Rectal smooth muscle tissue (tissue), 1 donor: Measurements from ENCODE around the gene SECISBP2L.

Experiments used
- H3K27ac ChIP-seq: one replicate; pipeline ENCODE4 v1.7.0; 2013; ENCODE audit warnings: low read depth, low read length, inconsistent platforms
- H3K27me3 ChIP-seq: one replicate; pipeline ENCODE4 v1.7.0; 2013; ENCODE audit warnings: low read length; ENCODE audit not compliant: control insufficient read depth, insufficient read depth
- H3K36me3 ChIP-seq: one replicate; pipeline ENCODE4 v1.7.0; 2013; ENCODE audit warnings: low read length; ENCODE audit not compliant: control insufficient read depth, insufficient read depth
- H3K4me1 ChIP-seq: one replicate; pipeline ENCODE4 v1.7.0; 2013; ENCODE audit warnings: low read length; ENCODE audit not compliant: control insufficient read depth, insufficient read depth
- H3K4me3 ChIP-seq: one replicate; pipeline ENCODE4 v1.7.0; 2013; ENCODE audit warnings: low read length
- H3K9ac ChIP-seq: one replicate; pipeline ENCODE4 v1.7.0; 2013; ENCODE audit warnings: low read length

Gene SECISBP2L

GRCh38 chr15:49044766-49045606 lies 1.3 kb downstream of the SECISBP2L start:
- Histone ChIP-seq H3K4me1 (peaks cover 3% of the 10 kb centered on the region), H3K9ac (no peak overlapping the region), H3K4me3 (peak overlapping the region; percentile 87), H3K27ac (no peak overlapping the region), H3K36me3 (no peaks in the 10 kb centered on the region), H3K27me3 (no peaks in the 10 kb centered on the region)

DNA sequence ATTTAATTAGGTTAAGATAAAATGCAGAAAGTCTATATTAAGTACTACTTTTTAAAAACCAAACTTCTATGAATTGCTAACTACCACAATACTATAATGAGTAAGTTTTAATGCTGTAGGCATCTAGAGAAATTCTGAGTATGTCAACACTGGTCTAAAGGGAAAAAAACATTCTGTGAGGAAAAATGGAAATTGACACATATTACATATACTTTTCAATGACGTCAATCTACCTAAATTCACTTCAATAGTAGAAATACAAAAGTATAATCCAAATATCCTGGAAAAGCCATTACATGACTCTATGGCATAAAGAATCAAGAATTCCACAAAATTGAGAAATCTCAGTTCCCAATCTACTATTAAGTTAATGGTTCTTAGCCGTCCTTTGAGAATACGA lies 2.2 kb downstream of the SECISBP2L start:
- H3K9ac ChIP-seq = no peak overlapping the region
- H3K4me1 ChIP-seq = peaks cover 3% of the 10 kb centered on the region
- H3K4me3 ChIP-seq = no peak overlapping the region
- H3K27me3 ChIP-seq = no peaks in the 10 kb centered on the region
- H3K27ac ChIP-seq = no peak overlapping the region
- no peaks in the 10 kb centered on the region for H3K36me3 ChIP-seq

DNA sequence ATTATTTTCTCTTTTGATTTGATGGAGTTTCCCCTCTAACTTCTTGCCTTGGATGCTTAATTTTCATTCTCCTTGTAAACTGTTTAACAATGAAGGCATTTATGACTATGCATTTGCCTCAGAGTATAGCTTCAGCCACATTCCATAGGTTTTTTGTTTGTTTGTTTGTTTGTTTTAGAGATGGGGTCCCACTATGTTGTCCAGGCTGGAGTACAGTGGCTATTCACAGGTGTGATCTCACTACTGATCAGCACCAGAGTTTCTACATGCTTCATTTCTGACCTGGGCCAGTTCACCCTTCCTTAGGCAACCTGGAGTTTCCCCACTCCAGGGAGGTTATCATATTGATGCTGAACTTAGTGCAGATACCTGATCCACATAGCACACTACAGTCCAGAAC lies 4.1 kb downstream of the SECISBP2L start:
- H3K4me3 ChIP-seq = no peak overlapping the region
- H3K27ac ChIP-seq = no peak overlapping the region
- H3K4me1 ChIP-seq = peaks cover 6% of the 10 kb centered on the region
- no peaks in the 10 kb centered on the region for H3K36me3 ChIP-seq
- H3K27me3 ChIP-seq = no peaks in the 10 kb centered on the region
- H3K9ac ChIP-seq = no peak overlapping the region

GRCh38 chr15:49041426-49041825 lies 4.8 kb downstream of the SECISBP2L start:
- Histone ChIP-seq H3K27me3 (no peaks in the 10 kb centered on the region), H3K9ac (no peak overlapping the region), H3K36me3 (no peaks in the 10 kb centered on the region), H3K27ac (no peak overlapping the region), H3K4me3 (no peak overlapping the region), H3K4me1 (peaks cover 8% of the 10 kb centered on the region)

- Histone ChIP-seq H3K27ac (no peak overlapping the region), H3K27me3 (no peaks in the 10 kb centered on the region), H3K36me3 (peaks cover 2% of the 10 kb centered on the region), H3K9ac (no peak overlapping the region), H3K4me1 (peaks cover 8% of the 10 kb centered on the region), H3K4me3 (no peak overlapping the region)
These were observed 6.1 kb downstream of the SECISBP2L start for GRCh38 chr15:49040151-49040550.

DNA sequence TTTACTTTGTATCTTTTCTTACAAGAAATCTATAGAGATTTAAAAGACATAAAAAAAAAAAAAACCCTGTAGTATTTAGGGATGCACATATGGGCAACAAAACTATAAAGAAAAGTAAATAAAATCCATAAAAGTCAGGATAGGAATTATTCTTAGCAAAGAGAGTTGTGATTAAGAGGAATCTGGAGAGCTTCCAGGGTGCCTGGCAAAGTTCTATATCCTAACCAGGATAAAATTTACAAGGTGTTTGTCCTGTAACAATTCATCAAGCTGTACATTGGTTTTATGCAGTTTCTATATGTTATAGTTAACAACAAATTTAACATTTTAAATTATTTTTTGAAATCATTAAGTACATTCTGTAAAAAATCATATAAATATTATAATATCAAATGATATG lies 7.9 kb downstream of the SECISBP2L start:
- H3K9ac ChIP-seq = no peak overlapping the region
- no peak overlapping the region for H3K27ac ChIP-seq
- peaks cover 5% of the 10 kb centered on the region for H3K36me3 ChIP-seq
- no peak overlapping the region for H3K4me3 ChIP-seq
- no peaks in the 10 kb centered on the region for H3K27me3 ChIP-seq
- peaks cover 10% of the 10 kb centered on the region for H3K4me1 ChIP-seq

DNA sequence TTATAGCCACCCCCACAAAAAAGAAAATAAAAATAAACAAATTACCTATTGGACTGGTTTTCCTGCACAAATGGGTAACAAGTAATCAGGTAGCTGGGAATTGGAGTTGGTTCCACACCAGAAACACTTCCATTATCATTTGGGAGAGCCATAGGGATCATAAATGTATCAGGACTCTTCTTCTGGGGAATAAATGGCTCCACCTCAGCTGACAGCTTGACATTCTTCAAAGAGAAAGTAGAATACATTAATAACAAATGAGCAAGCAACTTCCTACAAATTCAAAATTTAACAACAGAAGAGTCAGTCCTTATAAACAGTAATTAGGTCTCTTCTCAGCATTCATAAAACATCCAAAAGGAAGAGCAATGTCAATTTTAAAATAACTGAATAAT lies 8.7 kb downstream of the SECISBP2L start:
- H3K4me1 ChIP-seq = peaks cover 10% of the 10 kb centered on the region
- H3K9ac ChIP-seq = no peak overlapping the region
- no peak overlapping the region for H3K27ac ChIP-seq
- no peak overlapping the region for H3K4me3 ChIP-seq
- peaks cover 6% of the 10 kb centered on the region for H3K36me3 ChIP-seq
- no peaks in the 10 kb centered on the region for H3K27me3 ChIP-seq

DNA sequence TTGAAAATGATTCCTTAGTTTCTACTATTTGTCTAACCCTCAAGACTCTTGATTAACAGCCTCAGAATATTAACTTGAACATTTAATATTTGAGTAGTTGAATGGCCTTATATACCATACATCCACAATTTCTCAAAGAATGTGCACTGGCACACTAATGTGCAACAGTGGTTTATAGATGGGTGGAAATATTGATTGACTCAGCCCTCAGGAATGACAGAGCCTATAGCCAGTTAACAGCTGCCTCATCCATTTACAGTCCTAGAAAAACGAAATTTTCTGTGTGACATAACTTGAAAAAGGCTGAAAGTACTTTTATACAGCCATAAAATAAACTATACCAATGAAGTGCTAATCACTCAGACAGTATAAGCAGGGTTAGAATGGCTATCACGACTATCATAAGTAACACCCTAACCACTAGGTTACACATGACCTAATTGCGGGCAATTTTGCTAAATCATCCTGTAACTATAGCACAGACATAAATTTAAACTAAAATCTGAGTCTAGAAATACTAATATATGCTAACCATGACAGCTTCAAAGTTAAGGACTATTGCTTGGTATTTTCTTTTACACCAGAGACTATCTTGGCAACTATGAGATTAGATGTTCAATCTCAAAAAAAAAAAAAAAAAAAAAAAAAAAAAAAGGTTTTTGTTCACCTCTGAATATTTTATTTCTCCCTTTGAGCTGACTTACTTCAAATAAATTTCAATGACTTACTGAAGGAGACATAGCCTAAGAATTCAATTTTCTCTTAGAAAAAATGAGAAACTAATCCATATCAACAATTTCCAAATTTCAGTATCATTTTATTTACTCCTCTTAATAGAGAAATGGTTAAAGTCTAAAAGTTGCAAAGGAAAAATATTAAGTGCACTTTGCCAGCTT lies 9.3 kb downstream of the SECISBP2L start:
- peaks cover 10% of the 10 kb centered on the region for H3K4me1 ChIP-seq
- peaks cover 6% of the 10 kb centered on the region for H3K36me3 ChIP-seq
- no peak overlapping the region for H3K9ac ChIP-seq
- no peak overlapping the region for H3K27ac ChIP-seq
- no peak overlapping the region for H3K4me3 ChIP-seq
- no peaks in the 10 kb centered on the region for H3K27me3 ChIP-seq

DNA sequence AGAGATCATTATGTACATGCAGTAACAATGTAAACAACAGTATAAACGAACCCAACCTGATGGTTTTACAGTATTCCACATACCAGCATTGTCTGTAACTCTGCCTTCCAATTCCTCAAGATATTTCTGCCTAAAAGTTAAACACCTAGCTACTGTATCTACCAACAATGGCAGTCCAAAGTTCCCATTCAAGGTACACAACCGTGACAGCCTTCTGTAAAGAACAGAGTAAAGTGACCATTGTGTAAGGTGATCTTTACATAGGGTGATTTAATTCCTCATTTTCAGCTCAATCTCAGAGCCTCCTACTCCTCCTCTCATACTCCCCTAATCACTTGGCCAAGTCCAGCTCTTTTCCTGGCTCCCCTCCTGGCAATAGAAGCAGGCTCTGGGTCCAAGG lies 10.4 kb downstream of the SECISBP2L start:
- Histone ChIP-seq H3K4me1 (peaks cover 7% of the 10 kb centered on the region), H3K9ac (no peak overlapping the region), H3K27me3 (no peaks in the 10 kb centered on the region), H3K36me3 (peaks cover 6% of the 10 kb centered on the region), H3K27ac (no peak overlapping the region), H3K4me3 (no peak overlapping the region)

GRCh38 chr15:49032601-49033145 lies 13.6 kb downstream of the SECISBP2L start:
- H3K4me1 ChIP-seq = peaks cover 5% of the 10 kb centered on the region
- H3K27ac ChIP-seq = no peak overlapping the region
- H3K36me3 ChIP-seq = peaks cover 11% of the 10 kb centered on the region
- no peak overlapping the region for H3K9ac ChIP-seq
- no peaks in the 10 kb centered on the region for H3K27me3 ChIP-seq
- no peak overlapping the region for H3K4me3 ChIP-seq

- Histone ChIP-seq H3K36me3 (peaks cover 12% of the 10 kb centered on the region), H3K4me1 (peaks cover 4% of the 10 kb centered on the region), H3K27me3 (no peaks in the 10 kb centered on the region), H3K4me3 (no peak overlapping the region), H3K27ac (no peak overlapping the region), H3K9ac (no peak overlapping the region)
These were observed 14.4 kb downstream of the SECISBP2L start for GRCh38 chr15:49031804-49032203.

GRCh38 chr15:49026700-49027099 lies 19.5 kb downstream of the SECISBP2L start:
- Histone ChIP-seq H3K9ac (no peak overlapping the region), H3K27me3 (no peaks in the 10 kb centered on the region), H3K27ac (no peak overlapping the region), H3K36me3 (peaks cover 12% of the 10 kb centered on the region), H3K4me3 (no peak overlapping the region), H3K4me1 (no peaks in the 10 kb centered on the region)
